Activated CD8-positive, alpha-beta T cell treated with anti-CD3 and anti-CD28 coated beads for 36 hours (primary cell): ENCODE results near the gene GATAD2A. TPM values are rescaled to one million over a fixed set of nuclear protein-coding genes. Genes with fewer than 3 reads are reported as not detected.

ENCODE experiments used
- ATAC-seq: fragments of 200-7000 bp; cut with Tn5 transposase; one replicate; pipeline ENCODE4 v1.10.0; 2021; ENCODE audit warnings: mild to moderate bottlenecking, moderate library complexity
- CTCF ChIA-PET: fragments of 350-600 bp; sonication (Branson Sonifier 250); formaldehyde crosslinking; loops from one replicate; lab custom pipeline; 2021; ENCODE audit warnings: antibody characterized with exemption; lab: Charles Lee
- POLR2A ChIA-PET: fragments of 350-600 bp; sonication (Branson Sonifier 250); formaldehyde crosslinking; loops from one replicate; lab custom pipeline; 2021; ENCODE audit warnings: antibody characterized with exemption; lab: Charles Lee
- DNase-seq: peaks from one replicate; pipeline ENCODE4 v3.0.0-alpha.2; 2020
- H3K27ac Mint-ChIP-seq: one replicate; pipeline ENCODE4 v1.8.0; 2021; ENCODE audit warnings: mild to moderate bottlenecking, mixed read lengths
- H3K27me3 Mint-ChIP-seq: one replicate; pipeline ENCODE4 v1.8.0; 2021; ENCODE audit warnings: mixed read lengths
- H3K36me3 Mint-ChIP-seq: one replicate; pipeline ENCODE4 v1.8.0; 2021; ENCODE audit warnings: low read depth, mixed read lengths
- H3K4me1 Mint-ChIP-seq: one replicate; pipeline ENCODE4 v1.8.0; 2021; ENCODE audit warnings: low read depth, mixed read lengths
- H3K4me3 Mint-ChIP-seq: one replicate; pipeline ENCODE4 v1.8.0; 2021; ENCODE audit warnings: mild to moderate bottlenecking, moderate library complexity, mixed read lengths
- H3K9me3 Mint-ChIP-seq: one replicate; pipeline ENCODE4 v1.8.0; 2021; ENCODE audit warnings: mixed read lengths
- intact Hi-C: fragments of 100-400 bp; cut with micrococcal nuclease; formaldehyde crosslinking; loops from one replicate; pipeline ENCODE4 v1.10.0; 2022
- total RNA-seq, 2 experiments: library from RNA; stranded (reverse); gene quantifications; one replicate each; pipeline ENCODE4 v1.2.3, GENCODE V29; 2021
- TF ChIP-seq, protein P1 (sequence below): fragments of 200-600 bp; IDR thresholded peaks from one replicate; pipeline ENCODE4 v1.8.0; 2022; ENCODE audit warnings: antibody characterized with exemption, mild to moderate bottlenecking

GATAD2A gene
- total RNA-seq, 2 experiments from 2014 or later: 132 to 136 TPM

GRCh38 chr19:19403373-19403901 is 2.0 kb upstream of the GATAD2A start:
- intact Hi-C loops: no loop called here
- DNase-seq (peak; percentile 45), ATAC-seq (no peak)
- H3K27ac Mint-ChIP-seq: peak overlapping the region; percentile 74
- H3K9me3 Mint-ChIP-seq: no peaks in the 10 kb centered on the region
- H3K4me3 Mint-ChIP-seq: peak overlapping the region; percentile 27
- ChIA-PET CTCF (no interaction called here), POLR2A (interaction anchor here (1.3 to 2.0 kb wide), 2 partner anchors 15 to 78 kb away, joined by 3 to 10 read pairs; no protein-coding TSS in a partner anchor)
- H3K36me3 Mint-ChIP-seq: peaks cover 9% of the 10 kb centered on the region
- H3K4me1 Mint-ChIP-seq: peaks cover 54% of the 10 kb centered on the region
- TF ChIP-seq, protein P1, sequence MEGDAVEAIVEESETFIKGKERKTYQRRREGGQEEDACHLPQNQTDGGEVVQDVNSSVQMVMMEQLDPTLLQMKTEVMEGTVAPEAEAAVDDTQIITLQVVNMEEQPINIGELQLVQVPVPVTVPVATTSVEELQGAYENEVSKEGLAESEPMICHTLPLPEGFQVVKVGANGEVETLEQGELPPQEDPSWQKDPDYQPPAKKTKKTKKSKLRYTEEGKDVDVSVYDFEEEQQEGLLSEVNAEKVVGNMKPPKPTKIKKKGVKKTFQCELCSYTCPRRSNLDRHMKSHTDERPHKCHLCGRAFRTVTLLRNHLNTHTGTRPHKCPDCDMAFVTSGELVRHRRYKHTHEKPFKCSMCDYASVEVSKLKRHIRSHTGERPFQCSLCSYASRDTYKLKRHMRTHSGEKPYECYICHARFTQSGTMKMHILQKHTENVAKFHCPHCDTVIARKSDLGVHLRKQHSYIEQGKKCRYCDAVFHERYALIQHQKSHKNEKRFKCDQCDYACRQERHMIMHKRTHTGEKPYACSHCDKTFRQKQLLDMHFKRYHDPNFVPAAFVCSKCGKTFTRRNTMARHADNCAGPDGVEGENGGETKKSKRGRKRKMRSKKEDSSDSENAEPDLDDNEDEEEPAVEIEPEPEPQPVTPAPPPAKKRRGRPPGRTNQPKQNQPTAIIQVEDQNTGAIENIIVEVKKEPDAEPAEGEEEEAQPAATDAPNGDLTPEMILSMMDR: no peak
- H3K27me3 Mint-ChIP-seq: no peaks in the 10 kb centered on the region

- CTCF ChIA-PET: interaction anchor here (0.7 to 3.2 kb wide), 20 partner anchors 9 to 232 kb away, joined by 3 to 24 read pairs (median 4); no protein-coding TSS in a partner anchor
- peak overlapping the region; percentile 95 for H3K27ac Mint-ChIP-seq
- H3K4me3 Mint-ChIP-seq: peak overlapping the region; percentile 97
- intact Hi-C loops: loop anchor here (2.0 to 5.0 kb wide), 3 partner anchors 19 to 83 kb away; no protein-coding TSS in a partner anchor
- DNase-seq (peak; percentile 74), ATAC-seq (no peak)
- TF ChIP-seq, protein P1: no peak
- no peaks in the 10 kb centered on the region for H3K9me3 Mint-ChIP-seq
- no peaks in the 10 kb centered on the region for H3K27me3 Mint-ChIP-seq
- POLR2A ChIA-PET: interaction anchor here (0.7 to 5.4 kb wide), 11 partner anchors 9 to 85 kb away, joined by 3 to 32 read pairs (median 7); no protein-coding TSS in a partner anchor
- peaks cover 16% of the 10 kb centered on the region for H3K36me3 Mint-ChIP-seq
- H3K4me1 Mint-ChIP-seq: peaks cover 74% of the 10 kb centered on the region
These were observed 749 bp downstream of the GATAD2A start for GRCh38 chr19:19405971-19406877.

DNA sequence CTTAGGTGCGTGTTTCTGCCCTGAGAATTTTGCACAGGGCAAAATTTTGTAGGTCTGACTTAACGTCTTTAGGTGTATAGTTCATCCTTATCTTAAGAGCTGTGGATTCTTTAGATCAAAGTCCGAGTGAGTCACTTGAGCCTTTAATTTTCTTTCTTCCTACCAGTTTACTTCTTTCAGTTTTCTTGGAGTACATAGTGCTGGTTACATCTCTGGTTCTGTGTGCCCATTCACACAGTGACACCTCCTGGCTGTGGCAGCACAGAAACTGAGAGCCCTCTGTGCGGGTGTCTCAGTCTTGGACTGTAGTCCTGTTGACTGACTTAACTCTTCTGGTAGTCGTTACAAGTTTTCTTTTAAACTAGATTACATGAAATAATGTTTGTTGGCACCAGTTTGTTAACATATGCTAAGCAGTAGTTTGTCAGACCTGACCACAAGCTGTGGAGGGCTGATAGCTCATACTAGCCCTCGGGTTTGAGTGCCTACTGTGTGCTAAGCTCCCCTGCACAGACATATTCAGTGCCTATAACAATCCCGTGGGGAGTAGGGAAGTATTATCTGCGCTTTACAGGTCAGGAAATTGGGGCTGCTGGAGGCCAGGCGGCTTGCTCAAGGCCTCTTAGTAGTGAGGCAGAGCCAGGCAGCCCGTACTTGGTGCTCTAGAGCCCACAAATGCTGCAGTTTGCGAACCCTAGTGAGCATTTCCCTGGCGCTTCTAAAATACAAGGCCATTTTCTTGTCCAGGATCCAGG is 1.6 kb downstream of the GATAD2A start:
- ChIA-PET POLR2A (interaction anchor here (0.7 to 5.4 kb wide), 10 partner anchors 10 to 84 kb away, joined by 3 to 32 read pairs (median 7); no protein-coding TSS in a partner anchor), CTCF (interaction anchor here (0.9 to 3.2 kb wide), 11 partner anchors 9 to 214 kb away, joined by 3 to 24 read pairs (median 4); partner anchors contain the start of genes NDUFA13 and TSSK6)
- intact Hi-C loops: loop anchor here (2.0 to 5.0 kb wide), 2 partner anchors 50 to 82 kb away; no protein-coding TSS in a partner anchor
- peaks cover 78% of the 10 kb centered on the region for H3K4me1 Mint-ChIP-seq
- no peaks in the 10 kb centered on the region for H3K9me3 Mint-ChIP-seq
- H3K36me3 Mint-ChIP-seq: peaks cover 22% of the 10 kb centered on the region
- TF ChIP-seq, protein P1: no peak
- H3K4me3 Mint-ChIP-seq: peak overlapping the region; percentile 97
- no peaks in the 10 kb centered on the region for H3K27me3 Mint-ChIP-seq
- peak; percentile 45 for ATAC-seq
- H3K27ac Mint-ChIP-seq: peak overlapping the region; percentile 95
- peak; percentile 75 for DNase-seq

- DNase-seq (no peak), ATAC-seq (no peak)
- TF ChIP-seq, protein P1: no peak
- peaks cover 24% of the 10 kb centered on the region for H3K36me3 Mint-ChIP-seq
- POLR2A ChIA-PET: interaction anchor here (1.4 to 5.4 kb wide), 8 partner anchors 9 to 83 kb away, joined by 4 to 32 read pairs (median 8); no protein-coding TSS in a partner anchor
- CTCF ChIA-PET: interaction anchor here (1.0 to 3.2 kb wide), 8 partner anchors 10 to 108 kb away, joined by 3 to 24 read pairs (median 4); partner anchors contain the start of genes NDUFA13 and TSSK6
- H3K27ac Mint-ChIP-seq: no peak overlapping the region
- no peaks in the 10 kb centered on the region for H3K27me3 Mint-ChIP-seq
- intact Hi-C loops: loop anchor here (2.0 to 5.0 kb wide), 2 partner anchors 50 to 81 kb away; no protein-coding TSS in a partner anchor
- H3K9me3 Mint-ChIP-seq: no peaks in the 10 kb centered on the region
- H3K4me3 Mint-ChIP-seq: peak overlapping the region; percentile 97
- peaks cover 81% of the 10 kb centered on the region for H3K4me1 Mint-ChIP-seq
These were observed 2.1 kb downstream of the GATAD2A start for GRCh38 chr19:19407633-19407930.
